Left ventricle myocardium superior (tissue), 1 donor: ENCODE results near the gene DNAJC24. TPM values are rescaled to one million over a fixed set of nuclear protein-coding genes. Genes with fewer than 3 reads are reported as not detected.
"Not testable (repeated sequence)": the region's sequence is repeated elsewhere in the genome, so short reads cannot be mapped to it uniquely, and the experiment has no call there.

ENCODE experiments used
- ATAC-seq: fragments of 200-7000 bp; cut with Tn5 transposase; one replicate; pipeline ENCODE4 v1.9.1; 2020; ENCODE audit warnings: mild to moderate bottlenecking, moderate library complexity
- DNase-seq: peaks from one replicate; pipeline ENCODE4 v3.0.0-alpha.2; 2020
- intact Hi-C: fragments of 100-400 bp; cut with micrococcal nuclease; formaldehyde crosslinking; loops from one replicate; pipeline ENCODE4 v1.11.0; 2022
- long read RNA-seq: library from polyadenylated mRNA; unstranded; transcript quantifications from one replicate; pipeline ENCODE4 v2.0.0, GENCODE V29; 2021
- total RNA-seq: library from RNA; stranded (reverse); fragmentation: NEBNext Ultra II Directional; extraction: Animal tissue kit (Norgen Biotek cat#: 25700); gene quantifications from one replicate; pipeline ENCODE4 v1.2.1, GENCODE V29; 2021
- donor health status: DM: no; HTN: yes; CAD: no; lungs with severe emphysema.

The DNAJC24 gene, protein sequence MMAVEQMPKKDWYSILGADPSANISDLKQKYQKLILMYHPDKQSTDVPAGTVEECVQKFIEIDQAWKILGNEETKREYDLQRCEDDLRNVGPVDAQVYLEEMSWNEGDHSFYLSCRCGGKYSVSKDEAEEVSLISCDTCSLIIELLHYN
- total RNA-seq = 17.7 TPM
- long read RNA-seq, partial matches to known transcripts = 1 of 5 reads
- long read RNA-seq, other reads (novel, unspliced or antisense) = 4 of 5 reads

DNA sequence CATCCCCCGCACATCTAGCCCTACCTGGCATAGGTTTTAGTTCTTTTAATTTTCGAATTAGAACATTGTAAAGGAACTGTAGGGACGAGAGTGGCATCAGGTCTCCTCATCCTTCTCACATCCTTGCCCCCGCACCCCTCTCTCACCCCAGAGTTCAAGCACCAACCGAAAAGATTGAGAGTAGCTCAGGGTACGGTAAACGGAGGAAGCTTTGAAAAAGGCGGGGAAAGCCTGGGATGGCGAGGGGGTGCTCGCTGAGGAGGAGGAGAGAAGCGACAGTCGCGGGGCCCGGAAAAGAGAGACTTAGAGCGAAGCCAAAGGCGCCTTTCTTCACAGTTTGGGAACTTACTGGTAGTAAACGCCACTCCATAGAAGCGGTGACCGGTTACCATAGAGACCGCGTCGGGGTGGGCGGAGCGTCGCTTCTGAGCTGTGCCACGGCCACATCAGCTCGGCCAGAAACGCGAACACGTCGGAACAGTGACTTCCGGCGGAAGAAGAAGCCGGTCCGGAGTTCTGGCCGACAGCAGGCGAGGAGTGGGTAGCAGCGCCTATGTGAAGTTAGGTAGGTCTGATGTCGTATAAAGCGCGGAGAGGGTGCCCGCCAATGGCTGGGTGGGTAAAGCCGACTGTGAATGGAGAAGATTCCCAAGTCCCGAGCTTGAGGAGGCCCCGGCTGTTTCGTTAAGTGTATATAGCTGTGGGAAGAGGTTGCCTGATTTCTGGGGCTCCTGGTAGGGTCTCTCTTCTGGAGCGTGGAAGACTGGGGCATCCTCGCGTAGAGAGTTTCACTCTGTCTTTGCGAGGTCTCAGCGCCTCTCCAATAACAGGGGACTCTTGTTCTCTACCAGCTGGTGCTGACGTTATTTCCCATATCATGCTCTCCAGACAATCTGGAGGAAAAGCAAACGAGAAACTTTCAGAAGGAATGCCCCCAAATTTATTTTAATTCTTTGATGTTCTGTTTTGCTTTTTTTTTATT is at the start of gene DNAJC24, which contains the start of gene DCDC1:
TSS of gene DNAJC24 (plus strand) at position 513 of the 982 bp plus-strand sequence. CDS start 889 bp downstream, outside the sequence.
TSS of gene DCDC1 (minus strand) at position 392 of the 982 bp plus-strand sequence. CDS start 41,459 bp downstream, outside the sequence.
- DNase-seq (peak; percentile 95), ATAC-seq (peak; percentile 100)
- intact Hi-C loops = no loop called here

DNA sequence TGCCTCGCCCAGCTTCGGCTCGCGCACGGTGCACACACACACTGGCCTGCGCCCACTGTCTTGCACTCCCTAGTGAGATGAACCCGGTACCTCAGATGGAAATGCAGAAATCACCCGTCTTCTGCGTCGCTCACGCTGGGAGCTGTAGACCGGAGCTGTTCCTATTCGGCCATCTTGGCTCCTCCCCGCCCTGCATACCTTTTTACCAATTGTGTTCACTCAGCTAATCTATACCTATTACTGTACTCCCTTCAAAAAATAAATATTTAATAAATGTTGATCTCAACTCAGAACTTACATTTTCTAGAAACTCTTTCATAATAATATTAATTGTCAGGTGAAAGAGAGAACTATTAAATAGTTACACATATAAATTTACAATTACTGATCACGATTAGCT is 48.2 kb upstream of the DNAJC24 start:
- ATAC-seq, intact Hi-C loops, DNase-seq: not testable (repeated sequence)

DNA sequence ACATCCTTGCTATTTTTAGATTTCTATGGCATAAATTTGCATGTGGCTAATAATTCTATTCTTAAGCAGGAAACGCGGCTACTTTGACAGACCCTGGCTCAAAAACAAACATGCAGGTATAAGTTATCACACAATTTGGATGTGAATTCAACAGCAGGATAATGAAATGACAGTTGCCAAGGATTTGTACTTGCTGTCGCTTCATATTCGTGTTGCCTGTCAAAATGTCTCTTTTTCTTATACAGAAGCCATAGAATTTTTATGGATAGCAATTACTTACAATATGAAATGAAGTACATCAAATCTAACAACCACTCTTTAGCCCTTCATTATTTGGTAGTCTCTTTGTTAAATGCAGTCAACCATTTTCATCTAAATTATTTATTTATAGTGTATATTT is 46.5 kb upstream of the DNAJC24 start:
- intact Hi-C loops = no loop called here
- DNase-seq (no peak), ATAC-seq (no peak)

DNA sequence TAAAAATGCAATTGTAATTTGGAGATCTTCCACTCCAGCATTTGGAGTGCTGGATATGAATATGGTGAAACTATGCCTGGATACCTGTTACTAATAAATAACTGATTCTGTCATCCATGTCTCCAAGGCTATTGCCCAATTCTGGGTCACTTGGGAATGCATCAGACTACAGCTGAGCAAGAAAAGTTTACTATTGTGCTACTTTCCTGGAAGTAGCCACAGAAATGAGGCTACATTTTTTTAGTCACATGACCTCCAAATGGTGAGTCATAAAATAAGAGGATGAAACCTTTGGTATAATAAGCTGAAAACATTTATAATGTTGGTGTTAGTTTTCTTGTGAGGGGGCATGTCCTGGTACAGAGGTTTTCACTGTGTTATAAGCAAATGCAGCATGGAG is 44.5 kb upstream of the DNAJC24 start:
- no peak for DNase-seq
- peak; percentile 57 for ATAC-seq
- intact Hi-C loops = no loop called here

DNA sequence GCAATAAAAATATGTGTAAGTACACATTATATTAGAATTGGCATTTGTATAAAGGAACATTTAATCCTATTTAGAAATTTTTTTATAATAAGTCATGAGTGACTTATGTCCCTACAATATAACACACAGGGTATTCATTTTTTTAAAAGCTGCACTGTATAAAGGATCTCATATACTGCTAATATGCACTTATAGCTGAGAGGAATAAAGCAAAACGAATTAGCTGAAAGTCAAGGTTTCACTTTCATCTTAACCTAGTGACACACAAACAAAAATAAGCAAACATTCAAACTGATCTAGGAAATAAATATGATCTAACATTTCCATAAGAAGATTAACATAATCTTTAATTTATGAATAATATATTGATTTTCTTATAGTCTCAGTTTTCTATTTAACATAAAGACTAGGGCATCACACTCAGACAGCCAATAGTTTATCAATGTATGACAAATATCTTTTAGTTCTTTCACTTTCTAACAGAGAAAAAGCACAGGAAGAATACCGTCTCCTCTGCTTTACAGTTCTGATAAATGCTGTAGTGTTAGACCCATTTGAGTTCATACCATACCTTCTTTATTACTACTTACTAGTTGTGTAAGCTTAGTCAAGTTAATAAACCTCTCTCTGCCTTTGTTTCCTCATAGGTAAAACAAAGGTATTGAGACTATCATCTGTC is 43.1 kb upstream of the DNAJC24 start:
- no peak for ATAC-seq
- intact Hi-C loops = no loop called here
- no peak for DNase-seq

DNA sequence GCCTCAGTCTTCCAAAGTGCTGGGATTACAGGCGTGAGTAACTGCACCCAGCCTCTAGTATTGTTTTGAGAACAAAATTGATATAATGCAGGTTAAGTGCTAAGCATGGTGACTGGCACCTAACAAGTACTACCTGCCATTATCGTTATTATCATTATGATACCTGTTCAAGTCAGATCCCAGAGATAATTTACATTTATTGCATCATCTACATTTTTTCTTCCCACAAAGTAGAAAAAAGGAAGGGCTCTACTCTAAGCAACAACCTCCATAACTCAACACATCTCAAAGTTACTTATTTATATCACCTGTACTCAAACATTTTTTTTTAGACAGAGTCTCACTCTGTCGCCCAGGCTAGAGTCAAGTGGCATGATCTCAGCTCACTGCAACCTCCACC is 42.2 kb upstream of the DNAJC24 start:
- intact Hi-C loops = no loop called here
- DNase-seq = no peak
- no peak for ATAC-seq

DNA sequence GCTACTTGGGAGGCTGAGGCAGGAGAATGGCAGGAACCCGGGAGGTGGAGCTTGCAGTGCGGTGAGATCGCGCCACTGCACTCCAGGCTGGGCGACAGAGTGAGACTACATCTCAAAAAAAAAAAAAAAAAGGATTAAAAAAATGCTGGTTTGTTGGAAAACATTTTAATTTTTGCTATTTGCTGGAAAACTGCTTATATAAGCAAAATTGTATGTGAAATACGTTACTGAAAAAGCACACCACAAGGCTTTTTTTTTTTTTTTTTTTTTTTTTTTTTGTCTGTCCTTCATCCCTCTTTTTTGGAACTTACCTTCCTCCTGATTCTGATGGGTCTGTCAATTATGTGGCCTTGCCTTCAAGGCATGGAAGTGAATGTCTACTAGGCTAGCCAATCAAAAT is 41.0 kb upstream of the DNAJC24 start:
- no peak for ATAC-seq
- intact Hi-C loops = no loop called here
- no peak for DNase-seq

DNA sequence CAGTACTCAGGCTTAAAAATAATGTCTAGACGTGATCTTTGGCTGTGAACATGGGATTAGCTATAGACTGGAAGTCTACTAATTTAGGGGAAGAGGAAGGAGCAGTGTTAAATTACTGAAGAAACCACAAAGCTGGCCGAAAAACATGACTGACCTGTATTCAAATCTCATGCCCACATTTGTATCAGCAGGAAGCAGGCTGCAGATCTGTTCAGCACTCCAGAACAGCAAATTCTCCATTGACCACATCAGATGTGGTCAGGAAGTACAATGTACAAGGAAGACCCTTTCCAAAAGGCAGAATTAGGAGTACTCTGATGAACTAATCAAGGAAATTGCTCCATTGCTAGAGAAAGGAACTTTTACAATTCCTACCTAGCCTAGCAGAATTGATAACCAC is 31.9 kb upstream of the DNAJC24 start:
- DNase-seq = no peak
- intact Hi-C loops = no loop called here
- ATAC-seq = no peak

DNA sequence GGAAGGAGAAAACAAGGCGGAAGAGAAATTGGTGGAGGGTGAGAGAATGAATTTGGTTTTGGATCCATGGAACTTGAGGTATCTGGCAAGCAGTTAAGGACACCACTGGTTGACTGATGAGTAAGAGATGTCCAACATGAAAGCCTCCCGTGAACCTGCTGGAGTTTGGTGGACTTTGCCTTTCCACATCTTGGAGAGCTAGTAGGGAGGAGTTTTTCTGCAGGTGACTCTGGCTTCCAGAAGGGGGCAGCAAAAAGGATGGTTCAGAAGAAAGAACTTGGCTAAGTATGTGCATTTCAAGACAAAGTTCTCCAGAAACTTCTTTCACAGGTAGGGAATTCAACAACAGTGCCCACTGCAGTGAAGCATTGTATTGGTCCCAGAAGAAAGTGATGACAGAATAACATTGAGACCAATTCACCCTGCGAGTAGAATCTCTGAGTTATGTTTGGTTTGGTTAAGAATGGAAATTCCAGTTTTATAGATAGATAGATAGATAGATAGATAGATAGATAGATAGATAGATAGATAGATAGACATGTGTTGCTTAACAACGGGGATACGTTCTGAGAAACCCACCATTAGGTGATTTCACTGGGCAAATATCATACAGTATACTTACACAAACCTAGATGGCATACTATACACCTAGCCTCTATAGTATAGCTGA is 28.6 kb upstream of the DNAJC24 start:
- DNase-seq (no peak), ATAC-seq (no peak)
- intact Hi-C loops = no loop called here

DNA sequence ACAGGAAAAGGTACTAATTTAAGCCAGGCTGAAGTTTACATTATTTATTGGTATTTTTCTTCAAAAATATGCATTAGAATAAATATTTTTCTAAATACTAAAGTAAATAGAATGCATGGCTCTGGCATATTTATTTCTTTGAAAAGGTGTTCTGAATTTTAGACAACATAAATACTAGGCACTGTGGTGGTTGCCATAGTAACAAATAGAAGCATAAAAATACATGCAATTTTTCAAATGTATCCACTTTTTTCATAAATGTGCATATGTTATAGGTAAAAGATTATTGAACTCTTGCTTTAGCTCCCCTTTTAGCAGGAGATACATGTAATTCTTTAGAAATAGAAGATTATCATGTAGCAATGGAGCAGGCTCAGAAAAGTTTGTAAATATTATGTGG is 18.5 kb upstream of the DNAJC24 start:
- no peak for ATAC-seq
- intact Hi-C loops = no loop called here
- DNase-seq = no peak

DNA sequence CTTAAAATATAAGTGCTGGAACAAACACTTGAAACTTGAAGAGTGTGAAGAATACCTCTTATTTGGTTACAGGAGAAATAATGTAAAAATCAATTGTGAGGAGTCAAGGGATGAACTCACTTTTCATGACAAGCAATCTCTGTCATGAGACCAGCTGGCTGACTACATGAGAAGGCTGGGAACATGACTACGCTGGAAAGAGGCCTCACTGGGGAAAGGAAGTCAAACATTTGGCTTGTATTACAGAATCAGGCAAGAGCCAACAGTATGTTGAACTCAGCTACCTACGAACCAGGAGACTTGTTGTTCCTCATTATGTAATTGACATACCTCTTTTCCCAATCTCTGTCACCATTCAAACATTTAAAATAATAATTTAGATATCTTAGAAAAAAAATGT is 14.5 kb upstream of the DNAJC24 start:
- ATAC-seq = peak; percentile 63
- no peak for DNase-seq
- intact Hi-C loops = no loop called here

DNA sequence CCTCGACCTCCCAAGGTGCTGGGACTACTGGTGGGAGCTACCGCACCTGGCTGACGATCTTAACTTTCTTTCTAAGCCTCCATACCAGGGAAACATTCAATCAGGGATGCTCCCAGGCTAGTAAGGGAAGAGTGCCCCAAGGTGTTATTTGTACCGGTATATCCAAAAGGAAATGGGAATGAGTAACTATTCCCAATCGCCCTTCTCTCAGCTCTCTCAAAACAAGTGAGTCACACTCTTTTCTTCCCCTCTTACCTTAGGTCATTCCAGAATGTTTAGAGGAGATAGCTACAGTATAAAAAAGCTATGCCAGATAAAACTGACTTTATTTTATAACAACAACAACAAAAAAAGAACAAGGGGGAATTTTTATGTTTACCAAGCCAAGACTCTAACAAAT is 13.8 kb upstream of the DNAJC24 start:
- no peak for ATAC-seq
- DNase-seq = no peak
- intact Hi-C loops = no loop called here

DNA sequence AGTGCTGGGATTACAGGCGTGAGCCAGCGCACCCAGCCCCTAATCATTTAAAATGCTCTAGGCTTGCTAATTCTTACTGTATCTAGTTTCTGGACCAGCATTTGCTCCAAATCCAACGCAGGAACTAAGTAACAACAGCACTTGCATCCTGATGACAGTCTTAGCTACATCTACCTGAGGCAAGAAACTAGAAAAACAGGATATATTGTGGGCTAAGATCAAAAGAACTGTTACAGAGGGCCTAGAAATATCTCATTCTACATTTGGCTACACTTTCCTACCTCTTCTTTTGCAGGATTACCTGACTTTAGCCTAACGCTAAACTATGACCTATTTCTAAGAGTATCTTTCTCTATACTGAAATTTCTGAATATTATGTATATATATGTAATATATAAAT is 7.9 kb upstream of the DNAJC24 start:
- DNase-seq (no peak), ATAC-seq (no peak)
- intact Hi-C loops = no loop called here

DNA sequence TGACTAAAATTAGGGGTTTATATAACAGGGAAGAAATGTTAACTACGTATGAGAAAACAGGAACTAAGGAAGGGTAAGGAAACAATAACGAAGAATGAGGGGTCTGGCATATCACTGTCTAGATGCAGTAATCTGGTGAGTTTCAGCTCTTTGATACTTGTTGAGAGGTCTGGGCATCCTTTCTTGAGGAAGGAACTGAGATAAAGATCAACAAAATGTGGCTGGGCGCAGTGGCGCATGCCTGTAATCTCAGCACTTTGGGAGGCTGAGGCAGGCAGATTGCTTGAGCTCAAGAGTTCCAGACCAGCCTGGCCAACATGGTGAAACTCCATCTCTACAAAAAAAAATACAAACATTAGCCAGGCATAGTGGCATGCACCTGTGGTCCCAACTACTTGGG is 2.9 kb upstream of the DNAJC24 start:
- intact Hi-C loops = no loop called here
- ATAC-seq = no peak
- no peak for DNase-seq

DNA sequence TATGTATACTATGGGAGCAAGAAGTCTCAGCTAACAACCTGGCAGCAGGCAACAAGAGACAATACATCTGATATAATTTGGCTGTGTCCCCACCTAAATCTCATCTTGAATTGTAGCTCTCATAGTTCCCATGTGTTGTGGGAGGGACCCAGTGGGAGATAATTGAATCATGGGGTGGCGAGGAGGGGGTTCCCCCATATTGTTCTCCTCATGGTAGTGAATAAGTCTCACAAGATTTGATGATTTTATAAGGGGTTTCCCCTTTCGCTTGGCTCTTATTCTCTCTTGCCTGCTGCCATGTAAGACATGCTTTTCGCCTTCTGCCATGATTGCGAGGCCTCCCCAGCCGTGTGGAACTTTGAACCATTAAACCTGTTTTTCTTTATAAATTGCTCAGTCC is 6.2 kb downstream of the DNAJC24 start:
- no peak for DNase-seq
- intact Hi-C loops = no loop called here
- no peak for ATAC-seq

DNA sequence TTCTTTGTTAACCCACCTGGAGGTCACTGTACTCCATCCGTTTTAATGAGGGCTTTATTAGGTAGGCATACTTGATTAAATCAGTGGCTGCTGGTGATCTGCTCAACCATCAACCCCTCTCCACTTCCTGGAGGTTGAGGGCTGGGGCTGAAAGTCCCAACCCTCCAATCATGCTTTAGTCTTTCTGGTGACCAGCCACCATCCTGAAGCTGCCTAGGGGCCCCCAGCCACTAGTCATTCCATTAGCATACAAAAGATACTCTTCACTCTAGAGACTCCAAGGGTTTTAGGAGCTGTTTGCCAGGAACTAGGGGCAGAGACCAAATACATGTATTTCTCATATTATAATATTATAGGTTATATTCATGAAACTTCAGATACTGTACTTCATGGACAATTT is 13.5 kb downstream of the DNAJC24 start:
- intact Hi-C loops = no loop called here
- DNase-seq (no peak), ATAC-seq (no peak)

DNA sequence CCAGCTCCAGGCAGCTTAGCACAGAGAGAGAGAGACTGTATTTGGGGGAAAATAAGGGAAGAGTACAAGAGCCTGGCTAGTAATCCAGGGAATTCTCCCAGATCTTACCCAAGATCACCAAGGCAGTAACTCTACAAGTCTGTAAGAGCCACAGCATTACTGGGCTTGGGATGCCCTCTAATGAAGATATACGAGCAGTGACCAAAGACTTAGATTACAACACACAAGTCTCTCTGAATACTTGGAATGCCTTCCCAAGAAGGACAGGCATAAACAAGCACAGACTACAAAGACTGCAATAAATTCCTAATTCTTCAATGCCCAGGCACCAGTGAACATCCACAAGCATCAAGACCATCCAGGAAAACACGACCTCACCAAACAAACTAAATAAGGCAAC is 17.7 kb downstream of the DNAJC24 start:
- ATAC-seq (no peak), DNase-seq (no peak)
- intact Hi-C loops = no loop called here

DNA sequence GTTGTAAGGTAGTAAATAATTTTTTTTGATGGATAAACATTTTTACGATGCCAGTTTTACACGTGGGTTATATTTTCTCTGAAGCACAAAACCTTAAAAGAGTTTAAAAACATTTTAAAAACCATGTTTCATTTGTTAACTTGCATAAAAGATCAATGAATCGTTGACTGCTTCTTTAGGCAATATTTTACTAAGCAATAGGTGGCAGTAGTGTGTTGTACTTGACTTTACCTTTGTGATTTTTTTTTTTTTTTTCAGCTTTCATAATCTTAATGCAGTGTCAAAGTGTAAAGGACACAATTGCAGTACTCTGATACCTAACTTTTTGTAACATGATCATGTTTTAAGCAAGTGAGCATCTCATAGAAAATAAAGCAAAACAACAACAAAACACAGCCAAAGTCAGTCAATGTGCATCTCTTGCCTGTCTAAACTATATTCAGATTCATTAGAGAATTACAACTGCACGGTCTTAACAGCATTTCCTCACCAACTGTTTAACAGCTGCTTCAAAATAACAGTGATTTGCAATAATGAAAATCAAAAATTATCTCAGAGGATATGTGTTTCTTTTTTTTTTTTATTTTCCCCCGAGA is 27.7 kb downstream of the DNAJC24 start:
- intact Hi-C loops = no loop called here
- no peak for ATAC-seq
- no peak for DNase-seq

DNA sequence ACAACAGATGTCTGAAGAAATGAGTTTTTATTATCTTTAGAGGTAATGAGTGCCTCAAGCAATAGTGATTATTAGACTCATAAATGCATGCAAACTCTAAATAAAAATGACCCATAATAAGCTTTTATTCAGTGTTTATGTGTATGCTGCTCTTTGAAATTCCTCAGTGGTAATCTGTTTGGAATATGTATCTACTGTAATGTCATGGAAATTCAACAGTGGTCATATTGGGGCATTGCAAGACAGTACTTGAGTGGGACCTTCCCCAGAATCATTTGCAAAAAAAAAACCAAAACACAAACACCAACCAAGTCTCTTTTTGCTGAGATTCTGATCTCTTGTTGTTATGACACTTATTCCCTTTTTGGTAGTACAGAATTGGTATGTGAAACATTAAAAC is 35.0 kb downstream of the DNAJC24 start:
- DNase-seq = no peak
- no peak for ATAC-seq
- intact Hi-C loops = no loop called here
